ENCODE results near the gene PARP1.

GRCh38 chr1:226332947-226333346 lies 74.9 kb downstream of the PARP1 start:
- TF ChIP-seq CTCF (IDR thresholded peaks at IDR 0.05): no peak
- TF ChIP-seq EZH2phosphoT487 (IDR thresholded peaks at IDR 0.05): no peak

All from neural progenitor cell (in vitro differentiated cells).